Retina (tissue), 1 donor: ENCODE measurements around the gene PXDC1.
"Not testable (repeated sequence)": the region's sequence is repeated elsewhere in the genome, so short reads cannot be mapped to it uniquely, and the experiment has no call there.

Experiments
- DNase-seq: peaks from one replicate; pipeline ENCODE4 v3.0.0-alpha.2; 2016

PXDC1 gene

GRCh38 chr6:3707751-3708412, 43.6 kb downstream of the PXDC1 start:
- DNase-seq, result no peak

GRCh38 chr6:3707024-3707423, 44.5 kb downstream of the PXDC1 start:
- DNase-seq, result no peak

GRCh38 chr6:3706547-3706946, 45.0 kb downstream of the PXDC1 start:
- DNase-seq, result no peak

- no peak for DNase-seq
These were observed 49.9 kb downstream of the PXDC1 start for GRCh38 chr6:3701631-3702030.

- DNase-seq, result no peak
These were observed 52.3 kb downstream of the PXDC1 start for GRCh38 chr6:3699231-3699630.

- DNase-seq, result no peak
These were observed 53.5 kb downstream of the PXDC1 start for GRCh38 chr6:3698021-3698420.

- DNase-seq, result no peak
These were observed 53.9 kb downstream of the PXDC1 start for GRCh38 chr6:3697609-3698008.

GRCh38 chr6:3696525-3697088, 54.9 kb downstream of the PXDC1 start:
- peak; percentile 28 for DNase-seq

- no peak for DNase-seq
These were observed 56.3 kb downstream of the PXDC1 start for GRCh38 chr6:3695065-3695817.

GRCh38 chr6:3693831-3694230, 57.7 kb downstream of the PXDC1 start:
- no peak for DNase-seq

GRCh38 chr6:3690506-3690905, 61.0 kb downstream of the PXDC1 start:
- DNase-seq, result no peak

- DNase-seq, result no peak
These were observed 63.7 kb downstream of the PXDC1 start for GRCh38 chr6:3687847-3688246.

- no peak for DNase-seq
These were observed 68.2 kb downstream of the PXDC1 start for GRCh38 chr6:3683331-3683730.

GRCh38 chr6:3678946-3679345, 72.6 kb downstream of the PXDC1 start:
- DNase-seq, result no peak

- DNase-seq, result not testable (repeated sequence)
These were observed 73.8 kb downstream of the PXDC1 start for GRCh38 chr6:3677751-3678150.

- DNase-seq, result not testable (repeated sequence)
These were observed 74.2 kb downstream of the PXDC1 start for GRCh38 chr6:3677351-3677750.
